Raji (cell line): ENCODE measurements around the gene CCDC12.

Experiments used
- POLR2A ChIP-seq: IDR thresholded peaks from 2 replicates; pipeline ENCODE4 v1.6.1; 2011; ENCODE audit warnings: low read depth, low read length, control low read depth; ENCODE audit not compliant: insufficient read depth

CCDC12 gene

GRCh38 chr3:46976326-46977190, at the start of gene CCDC12:
CCDC12 (minus strand) TSS chr3:46976745; CDS start chr3:46976732, 13 bp downstream.
- TF ChIP-seq POLR2A, result peak; percentile 85

GRCh38 chr3:47024932-47025331, 48.4 kb upstream of the CCDC12 start:
- TF ChIP-seq POLR2A, result no peak

- no peak for TF ChIP-seq POLR2A
Observed at GRCh38 chr3:47022641-47023071, 46.1 kb upstream of the CCDC12 start.

GRCh38 chr3:47020311-47020710, 43.8 kb upstream of the CCDC12 start:
- TF ChIP-seq POLR2A, result no peak

GRCh38 chr3:47019201-47019600, 42.7 kb upstream of the CCDC12 start:
- no peak for TF ChIP-seq POLR2A

- no peak for TF ChIP-seq POLR2A
Observed at GRCh38 chr3:47018269-47018611, 41.7 kb upstream of the CCDC12 start.

GRCh38 chr3:47017504-47018268, 41.1 kb upstream of the CCDC12 start:
- no peak for TF ChIP-seq POLR2A

- TF ChIP-seq POLR2A, result no peak
Observed at GRCh38 chr3:47016934-47017435, 40.4 kb upstream of the CCDC12 start.

- TF ChIP-seq POLR2A, result no peak
Observed at GRCh38 chr3:47016086-47016933, 39.8 kb upstream of the CCDC12 start.

GRCh38 chr3:47015151-47015550, 38.6 kb upstream of the CCDC12 start:
- no peak for TF ChIP-seq POLR2A

- TF ChIP-seq POLR2A, result no peak
Observed at GRCh38 chr3:47014036-47014435, 37.5 kb upstream of the CCDC12 start.

- TF ChIP-seq POLR2A, result no peak
Observed at GRCh38 chr3:47013231-47013630, 36.7 kb upstream of the CCDC12 start.

- no peak for TF ChIP-seq POLR2A
Observed at GRCh38 chr3:47012342-47013230, 36.0 kb upstream of the CCDC12 start.

- no peak for TF ChIP-seq POLR2A
Observed at GRCh38 chr3:47011371-47011770, 34.8 kb upstream of the CCDC12 start.
